ENCODE measurements around the gene TMEM150A. TPM values are rescaled to one million over a fixed set of nuclear protein-coding genes. Genes with fewer than 3 reads are reported as not detected.
"Not testable (repeated sequence)": the region's sequence is repeated elsewhere in the genome, so short reads cannot be mapped to it uniquely, and the experiment has no call there.

TMEM150A gene
- total RNA-seq, 1 donor from 2014 or later: 25.2 TPM

DNA sequence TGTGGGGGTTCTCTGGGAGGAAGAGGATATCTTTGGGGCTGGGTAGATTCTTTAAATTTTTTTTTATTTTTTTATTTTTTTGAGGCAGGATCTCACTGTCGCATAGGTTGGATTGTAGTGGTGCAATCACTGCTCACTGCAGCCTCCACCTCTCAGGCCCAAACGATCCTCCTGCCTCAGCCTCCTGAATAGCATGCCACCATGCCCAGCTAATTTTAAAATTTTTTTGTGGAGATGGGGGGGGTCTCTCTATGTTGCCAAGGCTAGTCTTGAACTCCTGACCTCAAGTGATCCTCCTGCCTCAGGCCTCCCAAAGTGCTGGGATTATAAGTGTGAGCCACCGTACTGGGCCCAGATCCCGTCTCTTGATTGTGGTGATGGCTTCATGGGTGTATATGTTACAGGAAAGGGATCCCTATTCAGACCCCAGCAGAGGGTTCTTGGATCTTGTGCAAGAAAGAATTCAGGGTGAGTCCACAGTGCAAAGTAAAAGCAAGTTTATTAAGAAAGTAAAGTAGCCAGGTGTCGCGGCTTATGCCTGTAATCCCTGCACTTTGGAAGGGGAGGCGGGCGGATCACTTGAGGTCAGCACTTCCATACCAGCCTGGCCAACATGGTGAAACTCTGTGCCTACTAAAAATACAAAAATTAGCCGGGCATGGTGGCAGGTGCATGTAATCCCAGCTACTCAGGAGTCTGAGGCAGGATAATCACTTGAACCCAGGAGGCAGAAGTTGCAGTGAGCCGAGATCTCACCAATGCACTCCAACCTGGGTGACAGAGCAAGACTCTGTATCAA lies 11.4 kb upstream of the TMEM150A start:
- DNase-seq (ENCODE audit: extremely low read depth, low read depth, low spot score): no peak

DNA sequence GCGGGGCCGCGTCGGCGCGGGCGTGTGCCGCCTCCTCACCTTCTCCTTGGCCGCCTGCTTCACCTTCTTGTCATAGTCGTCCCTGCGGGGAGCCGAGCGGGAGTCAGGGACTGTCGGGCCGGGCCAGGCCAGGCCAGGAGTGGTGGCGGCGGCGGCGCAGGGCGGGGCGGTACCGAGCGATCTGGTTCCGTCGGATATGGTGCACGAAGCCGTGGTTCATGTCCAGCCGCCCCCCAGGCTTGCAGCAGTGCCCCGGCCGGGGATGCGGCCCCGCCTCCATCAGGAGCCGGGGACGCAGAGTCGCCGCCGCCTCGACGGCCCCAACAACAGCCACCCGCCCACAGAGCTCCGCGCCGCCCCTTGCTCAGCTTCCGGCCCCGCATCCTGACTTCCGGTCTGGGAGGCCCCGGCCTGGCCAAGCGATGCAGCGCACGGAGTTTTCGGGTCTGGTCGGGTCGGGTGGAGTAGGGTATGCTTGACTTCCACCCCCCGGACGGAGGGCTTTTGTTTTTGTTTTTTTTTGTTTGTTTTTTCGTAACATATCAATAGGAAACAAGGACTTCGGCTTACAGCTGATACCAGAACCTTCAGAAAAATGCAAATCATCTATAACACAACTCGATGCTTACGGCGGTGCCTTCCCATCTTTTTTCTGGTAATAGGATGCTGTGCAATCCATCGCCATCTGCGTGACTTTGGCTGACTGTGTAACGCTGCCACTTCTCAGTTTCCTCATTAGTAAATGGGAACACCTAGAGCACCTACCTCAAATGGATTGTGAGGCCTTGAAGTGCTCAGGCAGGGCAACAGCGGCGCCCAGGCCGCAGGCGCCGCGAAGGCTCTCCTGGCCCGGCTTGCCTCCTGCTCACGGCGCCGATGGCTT lies 9.4 kb upstream of the TMEM150A start, which contains the start of gene C2orf68:
Gene C2orf68, minus strand, starts transcription at position 362 of the 883 bp plus-strand sequence. Its CDS starts 82 bp downstream, at position 280.
- DNase-seq (ENCODE audit: extremely low read depth, low read depth, low spot score): no peak

DNA sequence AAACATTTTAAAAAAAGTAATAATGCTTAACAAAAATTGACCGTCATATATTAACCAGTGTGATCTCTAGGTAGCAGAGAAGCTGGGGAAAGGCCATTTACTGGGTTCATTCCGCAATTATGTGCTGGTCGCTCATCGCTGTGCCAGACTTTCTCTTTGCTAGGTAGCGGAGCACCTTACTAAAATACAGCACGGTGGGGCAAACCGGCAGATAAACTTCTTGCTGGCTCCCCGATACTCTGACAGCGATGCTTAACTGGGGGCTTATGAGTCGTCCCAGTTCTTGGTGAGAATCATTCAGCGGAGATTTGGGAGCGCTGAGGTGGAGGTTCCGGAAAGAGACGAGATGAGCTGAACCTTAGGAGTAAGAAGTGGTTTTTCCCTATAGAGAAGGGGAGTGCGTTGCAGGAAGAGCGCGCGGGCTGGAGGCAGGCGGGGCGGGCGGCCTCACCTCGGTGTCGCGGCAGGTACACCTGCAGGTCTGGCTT lies 8.8 kb upstream of the TMEM150A start:
- no peak for DNase-seq (ENCODE audit: extremely low read depth, low read depth, low spot score)

DNA sequence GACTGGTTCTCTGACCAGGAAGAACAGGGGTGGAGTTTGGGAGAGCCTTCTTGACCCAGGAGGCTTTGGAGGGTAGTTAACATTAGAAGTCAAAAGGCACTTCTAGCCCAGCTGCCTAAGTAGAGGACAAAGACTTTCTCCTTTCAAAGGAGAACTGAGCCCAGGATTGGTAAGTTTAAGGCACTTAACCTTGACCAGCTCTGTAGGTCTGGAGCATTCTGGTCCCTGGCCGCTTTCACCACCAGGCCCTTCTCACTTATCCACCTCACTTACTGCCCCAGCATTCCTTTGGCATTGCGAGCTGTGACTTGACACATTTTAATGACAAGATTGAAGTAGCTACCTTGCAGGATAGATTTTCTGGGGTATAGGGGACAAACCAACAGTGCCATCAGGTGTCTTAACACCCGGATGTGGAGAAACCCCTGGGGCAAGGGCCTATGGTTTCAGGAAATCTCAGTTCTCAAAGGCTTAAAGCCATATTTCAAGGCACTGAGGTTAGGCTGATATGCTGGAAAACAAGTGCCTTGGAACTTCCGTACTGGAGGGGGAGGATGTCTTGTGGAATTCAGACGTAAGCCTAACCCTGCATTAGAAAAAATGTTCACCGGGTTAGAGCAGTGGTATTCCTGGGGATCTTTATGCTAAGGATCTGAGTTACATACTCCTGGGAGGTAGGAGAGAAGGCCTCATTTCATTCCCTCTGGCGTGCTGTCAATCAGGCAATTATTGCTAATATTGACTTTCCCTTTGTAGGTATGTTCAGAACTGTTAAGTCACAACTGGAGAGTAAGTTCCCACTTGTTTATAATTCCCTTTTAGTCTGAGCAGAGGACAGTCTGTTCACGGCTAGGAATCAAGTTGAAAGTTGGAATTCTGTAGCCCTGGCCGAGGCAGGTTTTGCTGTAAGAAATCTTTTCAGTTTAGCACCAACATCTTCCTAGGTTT lies 5.0 kb upstream of the TMEM150A start:
- no peak for DNase-seq (ENCODE audit: extremely low read depth, low read depth, low spot score)

DNA sequence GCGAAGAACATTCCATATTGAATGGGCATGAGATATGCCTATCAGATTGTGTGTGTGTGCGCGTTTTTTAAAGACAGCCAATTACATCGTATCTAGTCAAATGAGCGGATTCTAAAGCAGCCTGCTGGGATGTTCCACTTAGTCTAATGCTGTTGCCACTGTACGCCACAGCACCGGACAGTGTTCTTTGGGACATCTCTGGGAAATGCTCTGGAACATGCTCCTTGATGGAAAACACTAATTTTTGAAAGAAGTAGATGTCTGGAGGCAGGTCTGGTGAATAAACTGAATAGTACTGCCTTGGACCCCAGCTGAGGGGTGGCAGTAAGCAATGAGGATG lies 3.6 kb upstream of the TMEM150A start:
- no peak for DNase-seq (ENCODE audit: extremely low read depth, low read depth, low spot score)

DNA sequence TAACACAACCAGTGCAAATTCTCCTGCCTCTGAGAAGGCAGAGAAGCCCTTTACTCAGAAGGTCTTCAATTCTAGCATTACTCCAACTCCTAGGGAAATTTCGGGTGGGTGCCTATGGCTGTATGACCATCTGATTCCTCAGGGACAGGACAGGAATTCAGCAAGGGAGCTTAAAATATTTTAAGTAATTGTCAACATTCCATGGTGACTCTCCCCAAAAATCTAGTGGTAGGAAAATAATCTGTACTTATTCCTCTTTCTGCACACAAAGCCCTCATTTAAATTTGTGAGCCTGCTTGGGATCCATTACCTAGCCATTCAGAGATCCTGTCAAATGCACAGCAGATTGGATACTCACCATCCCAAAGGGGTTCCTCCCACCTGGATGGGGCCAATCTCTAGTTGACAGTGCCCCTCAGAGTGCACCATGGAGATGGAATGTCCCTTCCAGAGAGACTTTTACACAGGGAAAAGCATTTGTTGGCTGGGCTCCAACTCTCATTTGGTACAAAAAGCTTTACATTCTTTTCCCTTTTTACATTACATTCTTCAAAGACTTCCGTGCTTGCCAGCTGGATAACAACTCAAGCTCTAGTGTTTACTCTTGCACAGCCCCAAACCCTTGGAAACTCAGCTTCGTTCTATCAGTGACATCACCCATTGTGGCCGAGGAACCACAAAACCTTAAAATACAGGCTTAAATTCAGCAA lies 3.1 kb upstream of the TMEM150A start:
- DNase-seq (ENCODE audit: extremely low read depth, low read depth, low spot score): no peak

DNA sequence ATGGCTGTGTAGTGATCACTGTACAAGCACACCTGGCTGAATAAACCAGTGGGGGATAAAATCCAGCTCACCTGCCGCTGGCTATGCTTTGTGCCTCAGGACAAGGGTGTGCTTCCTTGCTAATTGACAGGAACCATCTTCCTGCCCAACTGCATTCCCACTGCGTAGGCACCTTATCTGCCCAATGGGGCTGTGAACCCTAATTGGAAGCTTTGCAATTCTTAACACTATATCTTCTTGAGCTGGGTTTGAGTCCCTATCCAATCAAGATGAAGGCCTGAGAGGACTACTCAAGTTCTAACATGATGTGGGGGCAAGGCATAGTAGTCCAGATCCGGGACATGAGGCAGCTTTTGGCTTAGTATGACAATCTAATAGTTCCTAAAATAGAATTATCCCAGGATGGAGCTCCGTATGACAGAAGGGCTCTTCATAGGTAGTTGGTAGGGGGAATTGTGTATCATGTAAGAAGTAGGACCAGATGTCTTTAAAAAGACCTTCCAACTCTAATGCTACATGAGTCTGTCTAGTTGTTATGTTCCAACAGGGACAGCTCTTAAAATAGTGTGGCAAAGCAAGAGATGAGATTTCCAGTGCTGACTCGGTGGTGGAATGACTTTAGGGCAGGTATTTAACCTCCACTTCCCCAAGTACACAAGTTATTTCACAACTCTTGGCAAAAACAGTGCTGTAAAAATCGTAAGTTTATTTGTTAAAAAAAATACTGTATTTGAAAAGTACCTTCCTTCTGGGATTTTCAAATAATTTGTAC lies 2.3 kb upstream of the TMEM150A start:
- no peak for DNase-seq (ENCODE audit: extremely low read depth, low read depth, low spot score)

DNA sequence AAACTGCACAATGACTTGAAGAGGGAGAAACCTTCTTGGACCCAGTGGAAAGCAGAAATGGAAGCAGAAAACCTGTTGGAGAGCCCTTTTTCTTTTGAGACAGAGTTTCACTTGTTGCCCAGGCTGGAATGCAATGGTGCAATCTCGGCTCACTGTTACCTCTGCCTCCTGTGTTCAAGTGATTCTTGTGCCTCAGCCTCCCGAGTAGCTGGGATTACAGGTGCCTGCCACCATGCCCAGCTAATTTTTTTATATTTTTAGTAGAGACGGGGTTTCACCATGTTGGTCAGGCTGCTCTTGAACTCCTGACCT lies 1.6 kb upstream of the TMEM150A start:
- not testable (repeated sequence) for DNase-seq (ENCODE audit: extremely low read depth, low read depth, low spot score)

DNA sequence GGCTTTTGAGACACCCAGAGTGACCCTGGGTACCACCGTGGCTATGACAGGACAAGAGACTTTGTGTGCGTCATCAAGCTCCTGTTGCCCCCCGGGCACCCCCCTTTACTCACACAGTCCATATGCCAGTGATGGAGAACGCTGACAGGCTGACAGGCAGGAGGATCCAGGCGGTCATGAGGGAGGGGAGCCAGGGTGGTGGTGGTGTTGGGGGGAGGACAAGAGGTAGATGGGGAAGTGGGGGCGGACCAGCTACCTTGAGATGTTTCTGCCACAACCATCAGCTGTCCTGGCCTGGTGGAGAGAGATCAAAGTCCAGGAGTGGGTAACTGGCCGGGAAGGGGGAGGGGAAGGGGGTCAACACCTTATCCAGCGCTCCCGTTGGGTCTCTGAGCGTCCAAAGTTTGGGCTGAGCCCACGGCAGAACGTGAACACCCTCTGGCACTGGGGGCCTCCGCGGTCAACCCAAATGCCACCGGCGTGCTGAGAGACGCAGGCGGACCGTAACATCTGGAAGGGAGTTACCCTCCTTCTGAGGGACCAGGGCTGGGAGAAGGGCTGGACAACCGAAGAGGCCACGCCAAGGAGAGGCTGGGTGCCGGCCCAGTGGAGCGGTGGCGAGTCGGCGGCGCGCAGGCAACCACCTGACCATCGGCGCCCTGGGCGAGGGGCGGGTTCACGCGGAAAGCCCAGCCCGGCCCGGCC lies 575 bp downstream of the TMEM150A start:
- no peak for DNase-seq (ENCODE audit: extremely low read depth, low read depth, low spot score)

DNA sequence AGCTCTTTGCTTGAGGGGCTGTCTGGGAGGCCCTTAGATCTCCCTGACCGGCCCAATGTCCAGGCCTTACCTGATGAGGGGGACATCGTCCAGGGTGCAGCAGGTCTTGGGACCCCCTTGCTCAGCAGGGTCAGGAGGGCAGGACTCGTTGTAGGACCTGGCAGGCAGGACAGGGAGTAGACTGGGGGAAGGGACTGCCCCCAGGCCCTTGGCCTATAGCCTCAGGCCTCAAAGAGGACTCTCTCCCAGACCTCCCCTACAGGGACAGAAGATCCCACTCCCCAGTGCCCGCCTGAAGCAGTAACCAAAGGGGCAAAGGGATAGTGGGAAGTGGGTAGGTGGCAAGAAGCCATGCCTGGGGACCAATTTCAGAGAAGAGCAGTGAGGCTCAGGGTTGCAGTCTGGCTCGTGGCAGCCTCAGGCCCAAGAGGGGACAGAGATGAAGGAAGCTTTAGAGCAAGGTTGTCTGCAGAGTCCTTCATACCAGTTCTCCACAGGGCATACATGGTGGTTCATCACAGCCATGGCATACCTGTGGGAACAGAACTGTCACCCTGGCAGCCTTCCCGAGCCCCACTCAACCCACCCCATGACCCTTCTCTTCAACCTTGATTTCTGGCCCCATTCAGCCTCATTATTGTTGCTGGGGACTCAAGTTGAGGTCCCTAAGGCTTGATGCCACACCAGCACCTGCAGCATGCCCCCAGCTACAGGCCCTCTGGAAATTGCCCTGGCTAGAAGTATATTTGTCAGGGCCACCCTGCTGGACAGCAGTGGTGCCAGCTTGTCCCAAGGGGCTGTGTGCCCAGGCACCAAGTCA lies 1.3 kb downstream of the TMEM150A start:
- no peak for DNase-seq (ENCODE audit: extremely low read depth, low read depth, low spot score)

DNA sequence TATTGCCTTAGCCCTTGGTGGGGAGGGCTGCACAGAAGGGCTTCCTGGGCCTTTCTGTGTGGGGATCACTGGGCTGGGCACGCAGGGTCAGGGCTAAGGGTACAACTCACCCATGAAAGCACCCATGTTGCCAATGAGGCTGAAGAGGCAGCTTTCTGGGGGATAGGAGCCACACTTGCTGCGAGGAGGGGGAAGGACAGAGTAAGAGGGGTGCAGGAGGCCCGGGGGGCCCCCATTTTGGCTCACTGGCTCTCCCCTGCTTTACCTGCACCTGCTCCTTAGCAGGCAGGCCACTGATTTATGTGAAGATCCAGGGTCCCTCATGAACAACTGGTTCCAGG lies 2.3 kb downstream of the TMEM150A start:
- no peak for DNase-seq (ENCODE audit: extremely low read depth, low read depth, low spot score)

DNA sequence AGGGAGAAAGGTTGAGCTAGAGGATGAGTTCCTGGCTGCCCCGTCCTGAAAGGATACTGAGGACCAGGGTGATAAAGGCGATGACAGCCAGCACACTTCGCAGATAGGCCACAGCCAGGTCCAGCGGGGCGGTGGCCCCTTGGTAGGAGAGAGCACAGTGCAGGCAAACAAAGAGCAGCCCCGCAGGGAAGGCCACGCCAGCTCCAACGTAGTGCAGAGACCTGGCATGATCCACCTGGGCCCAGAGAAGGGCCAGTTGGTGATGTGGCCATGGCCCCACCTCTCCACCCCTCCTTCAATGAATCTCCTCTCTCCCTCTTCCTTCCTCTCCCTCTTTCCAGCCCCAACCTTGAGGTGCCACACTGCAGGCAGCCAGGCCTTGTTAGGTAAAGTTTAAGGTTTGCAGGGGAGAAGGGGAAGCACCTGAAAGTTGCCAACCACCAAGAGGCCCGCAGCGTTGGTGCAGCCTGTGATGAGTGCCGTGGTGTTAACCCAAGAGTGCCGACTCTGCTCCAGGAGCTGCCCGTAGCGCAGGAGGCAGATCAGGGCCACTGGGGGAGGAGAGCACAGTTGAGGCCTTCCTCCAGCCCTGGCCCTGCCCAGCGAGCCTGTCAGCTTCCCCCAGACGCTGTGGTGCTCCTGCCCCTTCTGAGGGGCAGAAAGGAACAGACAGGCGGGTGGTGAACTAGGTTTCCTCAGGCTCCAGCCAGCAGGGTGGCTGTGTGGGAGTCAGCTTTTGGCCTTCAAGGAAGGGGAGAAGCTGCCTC lies 2.8 kb downstream of the TMEM150A start:
- DNase-seq (ENCODE audit: extremely low read depth, low read depth, low spot score): no peak

DNA sequence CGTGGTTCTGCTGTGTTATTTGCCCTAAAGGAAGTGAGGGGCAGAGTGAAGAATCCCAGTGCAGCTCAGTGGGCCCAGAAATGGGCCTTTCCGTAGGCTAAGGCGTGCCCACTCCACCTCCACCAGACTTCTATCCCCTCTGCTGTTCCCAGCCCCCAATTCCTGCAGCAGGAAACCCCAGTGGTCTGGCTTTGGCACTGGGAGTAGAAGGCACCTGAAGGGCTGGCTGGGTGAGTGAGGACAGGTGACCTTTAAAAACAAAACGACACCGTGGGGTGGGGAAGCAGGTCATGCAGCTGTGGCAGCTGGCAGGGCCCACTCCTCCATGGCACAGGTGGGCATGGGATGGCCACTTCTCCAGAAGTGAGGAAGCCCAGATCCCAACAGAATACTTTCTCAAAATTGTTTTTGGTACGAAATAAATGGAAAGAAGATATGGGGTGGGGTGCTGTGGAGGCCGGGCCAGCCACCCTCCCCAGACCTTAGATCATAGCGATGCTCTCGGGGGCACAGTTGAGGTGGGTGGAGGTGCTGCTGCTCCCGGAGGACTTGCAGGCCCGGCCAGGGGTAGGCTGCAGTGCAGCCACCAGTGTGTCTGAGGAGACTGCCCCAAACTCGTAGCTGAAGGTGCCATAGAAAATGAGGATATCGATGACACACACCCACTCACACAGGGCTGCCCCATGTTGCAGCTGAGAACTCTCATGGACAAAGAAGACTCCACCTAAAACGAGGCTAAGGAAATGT lies 3.7 kb downstream of the TMEM150A start:
- no peak for DNase-seq (ENCODE audit: extremely low read depth, low read depth, low spot score)

DNA sequence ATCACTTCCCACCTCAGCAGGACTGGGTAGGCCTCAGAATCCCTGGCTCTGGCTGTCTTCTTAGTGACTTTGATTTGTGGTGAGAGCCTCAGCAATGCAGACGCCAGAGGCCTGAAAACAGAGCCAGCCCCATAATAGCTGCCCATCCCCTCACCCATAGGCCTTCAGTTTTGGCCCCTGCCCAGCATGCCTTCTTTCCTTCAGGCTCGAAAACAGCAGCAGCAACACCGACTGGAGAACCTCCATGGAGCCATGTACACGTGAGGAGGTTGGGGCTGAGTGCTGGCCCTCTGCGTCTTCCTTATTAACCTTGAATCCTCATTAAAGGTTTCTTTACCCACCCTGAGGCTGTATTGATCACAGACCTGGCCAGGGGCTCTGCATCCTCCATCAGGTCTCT lies 5.3 kb downstream of the TMEM150A start:
- no peak for DNase-seq (ENCODE audit: extremely low read depth, low read depth, low spot score)

DNA sequence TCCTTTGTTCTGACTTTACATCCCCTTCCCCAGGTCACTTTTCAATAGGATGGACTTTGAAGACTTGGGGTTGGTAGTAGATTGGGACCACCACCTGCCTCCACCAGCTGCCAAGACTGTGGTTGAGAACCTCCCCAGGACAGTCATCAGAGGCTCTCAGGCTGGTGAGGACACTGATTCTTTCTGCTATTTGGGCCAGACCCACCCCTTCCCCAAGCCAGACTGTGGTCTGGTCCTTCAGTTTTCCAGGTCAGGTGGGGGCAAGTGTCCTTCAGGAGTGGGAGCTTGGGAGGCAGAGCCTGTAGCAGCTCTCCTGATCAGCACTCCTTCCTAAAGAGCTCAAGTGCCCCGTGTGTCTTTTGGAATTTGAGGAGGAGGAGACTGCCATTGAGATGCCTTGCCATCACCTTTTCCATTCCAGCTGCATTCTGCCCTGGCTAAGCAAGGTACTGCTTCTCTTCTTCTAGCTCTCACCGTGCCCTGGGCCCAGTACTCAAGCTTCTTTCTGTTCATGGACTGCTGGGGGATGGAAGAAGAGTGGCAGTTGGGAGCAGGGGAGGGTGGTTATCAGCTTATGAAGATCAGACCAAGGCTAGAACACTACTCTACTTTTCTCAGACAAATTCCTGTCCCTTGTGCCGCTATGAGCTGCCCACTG lies 5.9 kb downstream of the TMEM150A start:
- DNase-seq (ENCODE audit: extremely low read depth, low read depth, low spot score): no peak

DNA sequence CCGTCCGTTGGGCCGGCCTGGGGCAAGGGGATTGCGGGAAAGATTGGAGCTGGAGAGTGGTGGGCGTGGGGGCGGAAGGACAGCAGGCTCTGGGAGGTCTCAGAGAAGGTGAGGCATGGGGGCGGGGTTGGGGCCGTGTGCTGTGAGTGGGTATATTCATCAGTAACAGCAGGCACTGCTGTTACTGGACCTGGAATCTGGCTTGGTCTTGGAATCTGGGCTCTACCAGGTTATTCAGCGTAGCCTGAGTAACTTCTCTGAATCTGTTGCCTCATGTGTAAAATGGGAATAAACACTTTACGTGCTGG lies 6.5 kb downstream of the TMEM150A start:
- DNase-seq (ENCODE audit: extremely low read depth, low read depth, low spot score): no peak
